Neural progenitor cell (in vitro differentiated cells): ENCODE measurements around the gene ANKRD11. TPM values are rescaled to one million over a fixed set of nuclear protein-coding genes. Genes with fewer than 3 reads are reported as not detected.

ENCODE experiments used
- DNase-seq: peaks from one replicate; pipeline ENCODE4 v3.0.0-alpha.2; 2016; ENCODE audit warnings: low spot score
- H2AFZ ChIP-seq: fragments of 200-600 bp; sonication (generic); replicated peaks from 2 replicates; pipeline ENCODE4 v1.6.1; 2016; ENCODE audit warnings: antibody characterized with exemption
- H3F3A ChIP-seq: fragments of 200-600 bp; sonication (generic); 2 replicates; pipeline ENCODE4 v1.6.1; 2016; ENCODE audit warnings: antibody characterized with exemption, low read depth
- H3K27ac ChIP-seq: fragments of 200-600 bp; sonication (generic); 2 replicates; pipeline ENCODE4 v1.5.1; 2016; ENCODE audit warnings: mild to moderate bottlenecking
- H3K27me3 ChIP-seq: fragments of 200-600 bp; sonication (generic); 2 replicates; pipeline ENCODE4 v1.6.1; 2016; ENCODE audit warnings: mild to moderate bottlenecking, moderate library complexity
- H3K36me3 ChIP-seq: fragments of 200-600 bp; sonication (generic); 2 replicates; pipeline ENCODE4 v1.5.1; 2016
- H3K4me1 ChIP-seq: fragments of 200-600 bp; sonication (generic); 2 replicates; pipeline ENCODE4 v1.6.1; 2016; ENCODE audit warnings: mixed run types
- H3K4me2 ChIP-seq: fragments of 200-600 bp; sonication (generic); 2 replicates; pipeline ENCODE4 v1.6.1; 2016
- H3K4me3 ChIP-seq: fragments of 200-600 bp; sonication (generic); 2 replicates; pipeline ENCODE4 v1.5.1; 2016
- H3K79me2 ChIP-seq: fragments of 200-600 bp; sonication (generic); 2 replicates; pipeline ENCODE4 v1.6.1; 2016; ENCODE audit warnings: low read depth
- H3K9ac ChIP-seq: fragments of 200-600 bp; sonication (generic); 2 replicates; pipeline ENCODE4 v1.6.1; 2016
- H3K9me3 ChIP-seq: fragments of 200-600 bp; sonication (generic); 2 replicates; pipeline ENCODE4 v1.5.1; 2016; ENCODE audit warnings: low read depth
- H4K20me1 ChIP-seq: fragments of 200-600 bp; sonication (generic); 2 replicates; pipeline ENCODE4 v1.6.1; 2016; ENCODE audit warnings: low read depth
- H3K27ac Mint-ChIP-seq: 3 replicates; pipeline ENCODE4 v1.8.0; 2021; ENCODE audit warnings: mixed read lengths
- H3K27me3 Mint-ChIP-seq: 2 replicates; pipeline ENCODE4 v1.8.0; 2022; ENCODE audit warnings: low read depth, mild to moderate bottlenecking, inconsistent platforms, moderate library complexity, mixed read lengths; ENCODE audit not compliant: insufficient read depth
- H3K36me3 Mint-ChIP-seq: 3 replicates; pipeline ENCODE4 v1.8.0; 2021; ENCODE audit warnings: mixed read lengths
- H3K4me1 Mint-ChIP-seq: 3 replicates; pipeline ENCODE4 v1.8.0; 2021; ENCODE audit warnings: mixed read lengths
- H3K4me3 Mint-ChIP-seq: 3 replicates; pipeline ENCODE4 v1.8.0; 2021; ENCODE audit warnings: mild to moderate bottlenecking, moderate library complexity, mixed read lengths
- H3K9me3 Mint-ChIP-seq: 3 replicates; pipeline ENCODE4 v1.8.0; 2020; ENCODE audit warnings: mixed read lengths
- EZH2 ChIP-seq: fragments of 200-600 bp; sonication (generic); IDR thresholded peaks from 2 replicates; pipeline ENCODE4 v1.6.1; 2017; ENCODE audit warnings: antibody characterized with exemption, mild to moderate bottlenecking, moderate library complexity
- EZH2phosphoT487 ChIP-seq: fragments of 200-600 bp; sonication (generic); IDR thresholded peaks from 2 replicates; pipeline ENCODE4 v1.6.1; 2017; ENCODE audit warnings: antibody characterized with exemption
- total RNA-seq: library from RNA; depleted of rRNA; stranded (reverse); fragments of >200 nt; gene quantifications from 2 replicates; pipeline ENCODE4 v1.2.3, GENCODE V29; 2015; ENCODE audit warnings: low replicate concordance
- TF ChIP-seq, protein P1 (sequence below): fragments of 200-600 bp; sonication (generic); IDR thresholded peaks from 2 replicates; pipeline ENCODE4 v1.5.1; 2017; ENCODE audit warnings: antibody characterized with exemption, mild to moderate bottlenecking

Gene ANKRD11
- total RNA-seq, 1 donor from 2014 or later = 47.3 TPM

DNA sequence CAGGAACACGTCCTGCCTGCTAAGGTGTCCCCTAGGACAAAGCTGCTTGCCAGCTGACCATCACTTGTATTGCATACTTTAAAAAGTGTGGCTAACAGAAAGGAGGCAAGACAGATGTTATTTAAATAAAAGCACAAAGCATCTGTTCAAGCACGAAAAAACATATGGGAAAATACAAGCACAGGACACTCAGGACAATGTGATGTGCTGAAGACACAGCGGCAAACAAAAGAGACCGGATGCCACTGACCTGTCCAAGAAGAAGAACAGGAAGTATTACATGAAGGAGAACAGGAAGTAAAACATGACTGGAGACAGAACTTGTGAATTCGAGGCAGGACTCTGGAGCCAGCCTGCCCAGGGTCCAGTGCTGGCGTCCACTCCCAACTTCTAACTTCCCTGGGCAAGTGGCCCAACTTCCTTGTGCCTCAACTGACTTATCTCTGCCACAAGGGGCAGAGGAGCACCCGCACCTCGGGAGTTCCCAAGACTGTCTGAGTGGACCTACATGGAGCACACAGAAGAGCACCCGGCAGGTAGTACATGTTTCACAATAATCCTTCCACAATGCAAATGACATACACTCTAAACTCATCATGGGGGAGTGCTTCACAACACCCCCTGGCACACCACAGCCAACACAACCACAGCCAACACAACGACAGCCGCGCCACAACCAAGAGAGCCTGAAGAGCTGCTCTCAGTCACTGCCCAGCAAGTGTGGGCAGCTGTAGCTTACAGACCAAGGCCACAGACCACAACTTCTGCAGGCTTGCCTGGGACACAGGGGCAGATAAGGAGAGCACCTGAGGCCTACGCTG lies 36.6 kb downstream of the ANKRD11 start:
- Histone ChIP-seq H3K9ac (no peak overlapping the region), H3K36me3 (no peaks in the 10 kb centered on the region), H3K79me2 (peaks cover 98% of the 10 kb centered on the region), H3K4me3 (no peak overlapping the region), H3K27ac (no peak overlapping the region), H3K27me3 (no peaks in the 10 kb centered on the region), H4K20me1 (peaks cover 75% of the 10 kb centered on the region), H3K4me1 (no peaks in the 10 kb centered on the region), H3F3A (no peaks in the 10 kb centered on the region), H2AFZ (no peak overlapping the region), H3K4me2 (no peak overlapping the region), H3K9me3 (no peaks in the 10 kb centered on the region)
- Mint-ChIP-seq H3K4me1 (peaks cover 21% of the 10 kb centered on the region), H3K27ac (peak overlapping the region; percentile 65), H3K9me3 (peaks cover 16% of the 10 kb centered on the region), H3K36me3 (peaks cover 23% of the 10 kb centered on the region), H3K4me3 (peak overlapping the region; percentile 39), H3K27me3 (peaks cover 9% of the 10 kb centered on the region)
- TF ChIP-seq, protein P1, sequence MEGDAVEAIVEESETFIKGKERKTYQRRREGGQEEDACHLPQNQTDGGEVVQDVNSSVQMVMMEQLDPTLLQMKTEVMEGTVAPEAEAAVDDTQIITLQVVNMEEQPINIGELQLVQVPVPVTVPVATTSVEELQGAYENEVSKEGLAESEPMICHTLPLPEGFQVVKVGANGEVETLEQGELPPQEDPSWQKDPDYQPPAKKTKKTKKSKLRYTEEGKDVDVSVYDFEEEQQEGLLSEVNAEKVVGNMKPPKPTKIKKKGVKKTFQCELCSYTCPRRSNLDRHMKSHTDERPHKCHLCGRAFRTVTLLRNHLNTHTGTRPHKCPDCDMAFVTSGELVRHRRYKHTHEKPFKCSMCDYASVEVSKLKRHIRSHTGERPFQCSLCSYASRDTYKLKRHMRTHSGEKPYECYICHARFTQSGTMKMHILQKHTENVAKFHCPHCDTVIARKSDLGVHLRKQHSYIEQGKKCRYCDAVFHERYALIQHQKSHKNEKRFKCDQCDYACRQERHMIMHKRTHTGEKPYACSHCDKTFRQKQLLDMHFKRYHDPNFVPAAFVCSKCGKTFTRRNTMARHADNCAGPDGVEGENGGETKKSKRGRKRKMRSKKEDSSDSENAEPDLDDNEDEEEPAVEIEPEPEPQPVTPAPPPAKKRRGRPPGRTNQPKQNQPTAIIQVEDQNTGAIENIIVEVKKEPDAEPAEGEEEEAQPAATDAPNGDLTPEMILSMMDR = peak; percentile 44
- TF ChIP-seq EZH2 (no peak), EZH2phosphoT487 (no peak)
- DNase-seq = peak; percentile 38

- Histone ChIP-seq H3F3A (no peaks in the 10 kb centered on the region), H4K20me1 (peaks cover 77% of the 10 kb centered on the region), H3K4me1 (no peaks in the 10 kb centered on the region), H2AFZ (no peak overlapping the region), H3K27me3 (no peaks in the 10 kb centered on the region), H3K9me3 (no peaks in the 10 kb centered on the region), H3K4me2 (no peak overlapping the region), H3K27ac (no peak overlapping the region), H3K4me3 (no peak overlapping the region), H3K79me2 (peaks cover 98% of the 10 kb centered on the region), H3K36me3 (no peaks in the 10 kb centered on the region), H3K9ac (no peak overlapping the region)
- no peak overlapping the region for H3K4me3 Mint-ChIP-seq
- TF ChIP-seq, protein P1 = no peak
- no peak for TF ChIP-seq EZH2phosphoT487
- no peak for TF ChIP-seq EZH2
- H3K36me3 Mint-ChIP-seq = peaks cover 19% of the 10 kb centered on the region
- H3K27me3 Mint-ChIP-seq = peaks cover 9% of the 10 kb centered on the region
- no peak overlapping the region for H3K27ac Mint-ChIP-seq
- DNase-seq = no peak
- H3K9me3 Mint-ChIP-seq = peaks cover 12% of the 10 kb centered on the region
- peaks cover 23% of the 10 kb centered on the region for H3K4me1 Mint-ChIP-seq
Observed at GRCh38 chr16:89452925-89453324, 37.4 kb downstream of the ANKRD11 start.

- Mint-ChIP-seq H3K36me3 (peaks cover 14% of the 10 kb centered on the region), H3K27ac (no peak overlapping the region), H3K27me3 (peaks cover 9% of the 10 kb centered on the region), H3K4me1 (peaks cover 27% of the 10 kb centered on the region), H3K4me3 (no peak overlapping the region), H3K9me3 (peaks cover 7% of the 10 kb centered on the region)
- Histone ChIP-seq H4K20me1 (peaks cover 81% of the 10 kb centered on the region), H3K9ac (no peak overlapping the region), H3K27ac (no peak overlapping the region), H3K36me3 (no peaks in the 10 kb centered on the region), H3K4me3 (no peak overlapping the region), H3K9me3 (no peaks in the 10 kb centered on the region), H3K79me2 (peaks cover 98% of the 10 kb centered on the region), H3K27me3 (no peaks in the 10 kb centered on the region), H2AFZ (no peak overlapping the region), H3K4me1 (peaks cover 2% of the 10 kb centered on the region), H3F3A (no peaks in the 10 kb centered on the region), H3K4me2 (no peak overlapping the region)
- TF ChIP-seq, protein P1 = no peak
- no peak for TF ChIP-seq EZH2phosphoT487
- TF ChIP-seq EZH2 = no peak
- DNase-seq = no peak
Observed at GRCh38 chr16:89452241-89452640, 38.1 kb downstream of the ANKRD11 start.
